HG02852 (cell line): ENCODE results near the gene XPO6.

Source experiments
- ATAC-seq: cut with Tn5 transposase; IDR thresholded peaks from one replicate; pipeline ENCODE4 v1.9.1; 2021; ENCODE audit warnings: mild to moderate bottlenecking, moderate library complexity; ENCODE audit not compliant: unreplicated experiment

The XPO6 gene

DNA sequence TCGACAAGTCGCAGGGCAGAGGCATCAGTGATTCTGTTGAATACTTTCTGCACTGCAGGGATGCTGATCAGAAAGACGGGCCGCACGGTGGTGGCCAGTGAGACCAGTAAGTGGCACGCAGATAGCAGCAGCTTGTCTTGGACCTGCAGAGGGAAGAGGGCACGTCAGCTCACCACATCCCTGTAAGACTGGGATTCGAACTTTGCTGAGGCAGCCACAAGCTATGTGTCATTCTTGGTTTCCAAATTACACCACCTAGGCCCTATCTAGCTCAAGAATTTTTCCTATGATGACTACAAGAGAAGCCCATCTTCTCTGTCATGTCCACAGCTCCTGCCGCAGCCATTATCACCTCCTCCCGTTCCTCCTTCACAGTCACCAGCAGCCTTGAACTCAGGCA, 98.9 kb downstream of the XPO6 start:
- no peak for ATAC-seq

DNA sequence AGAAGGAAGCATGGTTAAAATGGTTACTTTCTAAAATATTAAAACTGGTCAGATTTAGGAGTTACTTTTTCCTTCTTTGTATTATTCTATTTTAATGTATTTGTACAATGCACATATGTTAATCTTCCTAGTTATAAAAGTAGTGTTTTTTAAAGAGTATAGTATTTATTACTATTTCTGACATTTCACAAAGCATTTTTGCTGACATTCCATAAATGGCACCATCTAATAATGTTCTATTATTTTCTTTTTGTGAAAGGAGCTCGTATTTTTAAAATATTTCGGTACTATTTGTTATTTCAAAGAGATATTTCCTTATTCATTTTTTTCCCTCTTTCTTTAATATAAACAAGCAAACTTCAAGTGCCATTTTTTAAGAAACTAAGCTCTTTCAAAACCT, 100.8 kb downstream of the XPO6 start:
- no peak for ATAC-seq

DNA sequence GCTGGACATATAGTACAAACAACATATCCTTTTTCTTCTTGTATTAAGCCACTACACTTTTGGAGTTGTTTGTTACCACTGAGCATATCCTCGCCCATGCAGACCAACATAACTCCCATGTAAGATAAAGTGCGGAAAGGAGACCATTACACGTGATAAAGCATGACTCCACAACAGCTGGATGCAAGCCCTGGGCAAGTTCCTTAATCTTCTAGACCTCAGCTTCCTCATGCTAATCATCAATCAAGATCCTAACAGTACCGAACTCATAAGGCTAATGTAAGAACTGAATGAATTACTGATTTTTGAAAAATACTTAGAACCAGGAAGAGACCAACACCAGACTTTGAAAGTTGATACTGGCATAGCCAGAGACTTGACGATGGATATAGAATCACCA, 101.3 kb downstream of the XPO6 start:
- ATAC-seq: no peak

DNA sequence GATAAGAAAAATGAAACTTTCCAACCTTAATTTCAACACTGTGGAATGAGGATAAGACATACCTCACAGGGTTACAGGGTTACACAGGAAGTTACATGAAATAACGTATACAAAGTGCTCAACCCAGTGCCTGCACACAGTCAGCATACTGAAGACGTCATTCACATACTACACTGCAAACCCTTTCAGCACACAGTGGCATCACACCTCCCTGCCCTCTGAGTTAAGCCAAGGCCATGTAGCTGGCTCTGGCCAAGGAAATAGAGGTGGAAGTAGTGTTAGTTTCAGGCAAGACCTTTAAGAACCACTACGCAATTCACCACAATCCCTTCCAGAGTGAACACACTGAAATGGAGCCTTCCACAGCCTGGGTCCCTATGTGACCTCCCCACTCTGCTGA, 101.7 kb downstream of the XPO6 start:
- no peak for ATAC-seq

DNA sequence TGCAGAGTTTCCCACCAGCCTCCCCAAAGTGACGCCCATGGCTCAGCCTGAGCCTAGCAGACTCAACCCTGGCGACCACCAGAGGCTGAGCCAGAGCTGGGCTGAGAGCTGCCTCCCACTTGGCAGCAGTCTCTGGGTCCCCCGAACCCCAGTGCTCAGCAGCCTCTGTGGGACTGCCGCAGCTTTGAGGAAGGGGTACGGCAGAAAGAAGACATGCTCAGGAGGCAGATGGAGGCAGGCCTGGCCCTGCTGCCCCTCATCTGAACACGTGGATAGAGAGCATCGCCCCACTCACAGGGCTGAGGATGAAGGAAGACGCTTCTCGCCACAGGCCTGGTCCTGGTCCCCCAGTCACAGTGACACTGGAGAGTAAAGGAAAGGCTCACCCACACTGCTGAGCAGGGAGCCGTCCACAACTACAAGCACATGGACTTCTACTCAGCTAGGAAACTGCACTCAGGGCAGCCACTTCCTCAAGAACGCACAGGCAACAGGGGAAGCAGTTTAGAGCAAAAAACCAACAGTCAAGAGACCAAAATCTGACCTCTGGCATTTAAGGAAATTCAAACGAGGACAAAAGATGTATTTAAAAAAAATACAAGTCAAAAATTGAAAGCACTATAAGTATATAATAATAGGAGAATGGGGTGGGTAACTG, 103.0 kb downstream of the XPO6 start:
- ATAC-seq: no peak

DNA sequence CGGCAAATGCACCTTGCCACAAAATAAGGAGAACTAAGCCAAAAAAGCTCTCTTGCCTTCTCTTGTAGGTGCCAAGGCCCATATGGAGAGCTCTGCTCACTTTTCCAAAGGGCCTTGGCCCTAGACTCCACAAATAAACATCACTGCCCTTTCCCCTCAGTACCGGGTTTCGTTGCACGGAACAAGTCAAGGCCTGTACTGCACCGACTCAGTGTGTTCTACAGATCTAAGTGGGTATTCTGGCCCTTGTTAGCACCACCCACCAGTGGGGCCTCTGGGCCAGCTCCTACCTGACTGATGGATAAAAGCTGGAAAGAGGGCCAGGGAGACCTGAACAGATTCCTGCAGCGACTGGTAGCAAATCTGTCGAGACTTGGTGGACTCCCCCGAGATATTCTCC, 104.5 kb downstream of the XPO6 start:
- no peak for ATAC-seq

DNA sequence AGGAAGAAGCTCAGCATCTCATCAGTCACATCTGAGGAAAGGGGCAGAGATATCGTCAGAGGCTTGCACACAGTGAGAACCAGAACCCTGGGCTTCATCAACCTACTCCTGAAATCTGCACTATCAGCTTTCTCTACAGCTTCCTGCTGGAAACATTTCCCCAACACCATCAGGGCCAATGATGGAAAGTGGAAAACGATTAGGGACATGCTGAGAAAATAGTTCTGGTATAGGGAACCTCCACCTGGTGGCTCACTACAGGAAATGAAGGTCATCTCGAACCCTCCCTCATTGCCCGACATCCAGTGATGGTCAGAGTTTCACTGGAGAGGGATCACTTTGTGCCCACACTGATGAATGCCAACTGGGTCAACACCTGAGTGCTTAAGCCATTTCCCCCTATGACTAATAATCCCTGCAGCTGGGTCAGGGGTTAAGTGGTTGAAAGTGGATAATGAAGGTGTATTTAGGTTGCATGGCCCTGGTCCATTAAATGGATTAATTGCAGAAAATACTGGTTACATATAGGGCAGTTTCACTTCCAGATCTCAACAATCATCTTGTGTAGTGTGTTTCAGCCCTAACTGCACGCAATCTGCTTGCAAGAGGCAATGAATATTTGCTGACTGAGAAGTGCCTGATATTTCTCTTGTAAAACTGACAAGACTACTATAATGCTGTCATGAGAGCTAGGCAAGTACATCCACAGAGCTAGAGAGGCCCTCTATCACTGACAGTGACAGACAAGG, 105.1 kb downstream of the XPO6 start:
- no peak for ATAC-seq

DNA sequence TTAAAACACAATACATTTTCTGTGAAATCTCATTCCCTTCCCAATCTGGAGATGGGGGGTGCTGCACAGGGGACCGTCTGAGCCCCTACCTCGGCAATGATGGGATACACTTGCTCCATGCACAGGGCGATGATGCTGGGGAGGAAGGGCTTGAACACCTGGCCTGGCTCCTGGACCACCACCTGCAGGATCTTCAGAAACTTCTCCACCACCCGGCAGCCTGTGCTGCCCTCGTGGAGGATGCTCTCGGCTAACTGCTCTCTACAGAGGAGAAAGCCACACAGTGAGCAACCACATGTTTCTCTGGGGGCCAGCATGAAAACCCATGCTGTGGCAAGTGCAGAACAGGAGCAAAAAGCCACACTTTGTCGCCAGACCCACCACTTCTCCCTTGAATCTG, 105.8 kb downstream of the XPO6 start:
- ATAC-seq: no peak

DNA sequence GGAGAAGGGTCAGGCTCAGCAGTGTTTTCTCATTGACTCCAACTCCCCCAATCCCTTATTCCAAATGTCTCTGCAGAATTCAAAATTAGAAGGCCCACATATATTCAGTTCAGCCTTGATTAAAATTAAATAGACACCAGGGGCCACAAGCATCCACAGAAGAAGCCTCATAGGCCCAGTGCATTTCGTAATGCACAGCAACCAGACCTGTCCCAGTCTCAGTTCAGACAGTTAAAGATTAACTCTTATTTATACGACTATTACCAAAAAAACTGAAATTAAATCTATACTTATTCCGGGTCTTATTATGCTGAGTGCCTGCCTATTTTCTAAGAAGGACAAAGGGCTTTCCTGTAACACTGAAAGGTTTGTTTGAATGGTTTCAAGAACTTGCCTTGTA, 106.5 kb downstream of the XPO6 start:
- ATAC-seq: no peak

DNA sequence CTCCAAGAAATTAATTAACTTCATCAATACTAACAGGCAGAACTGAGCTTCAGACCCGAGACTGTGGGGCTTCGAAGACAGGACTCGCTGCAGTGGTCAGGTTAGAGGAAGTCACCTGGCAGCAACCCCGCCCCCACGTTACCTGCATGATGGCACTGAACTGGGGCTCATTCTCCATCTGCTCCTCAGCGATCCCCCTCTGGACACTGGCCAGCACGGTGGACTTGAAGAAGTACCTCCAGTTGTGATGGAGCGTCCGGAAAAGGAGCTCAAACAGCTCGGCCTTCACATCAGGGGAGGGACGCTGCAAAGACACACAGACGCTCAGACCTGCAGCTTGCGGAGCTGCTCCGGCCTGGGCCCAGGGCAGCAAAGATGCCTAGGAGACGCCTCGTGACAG, 107.4 kb downstream of the XPO6 start:
- ATAC-seq: no peak

DNA sequence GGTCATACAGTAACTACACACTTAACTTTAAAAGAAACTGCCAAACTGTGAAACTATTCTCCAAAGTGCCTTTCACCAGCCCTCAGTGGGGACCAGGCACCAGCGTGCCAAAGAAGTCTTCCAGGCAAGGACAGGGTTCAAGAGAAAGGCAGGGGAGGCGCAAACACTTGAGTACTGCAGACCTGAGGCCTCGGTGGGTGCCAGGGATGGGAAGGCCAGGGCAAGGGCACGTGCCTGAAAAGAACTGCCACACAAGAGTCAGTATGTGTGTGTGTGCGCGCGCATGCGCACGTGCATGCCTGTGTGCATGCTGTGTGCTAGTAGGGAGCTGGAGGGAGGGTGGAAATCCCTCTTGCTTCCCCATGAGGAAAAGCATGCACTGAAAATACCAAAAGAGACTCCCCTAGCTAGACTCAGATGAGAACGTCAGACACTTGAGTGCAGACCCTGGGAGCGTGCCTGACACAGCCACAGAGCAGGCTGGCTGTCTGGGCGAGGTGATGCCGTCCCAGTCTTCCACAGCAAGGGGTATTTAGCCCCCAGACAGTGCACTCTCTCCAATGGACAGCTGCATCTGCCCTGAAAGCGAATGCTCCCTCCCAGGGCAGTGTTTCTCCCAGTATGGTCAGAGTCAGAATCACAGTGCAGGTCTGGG, 108.1 kb downstream of the XPO6 start:
- no peak for ATAC-seq

DNA sequence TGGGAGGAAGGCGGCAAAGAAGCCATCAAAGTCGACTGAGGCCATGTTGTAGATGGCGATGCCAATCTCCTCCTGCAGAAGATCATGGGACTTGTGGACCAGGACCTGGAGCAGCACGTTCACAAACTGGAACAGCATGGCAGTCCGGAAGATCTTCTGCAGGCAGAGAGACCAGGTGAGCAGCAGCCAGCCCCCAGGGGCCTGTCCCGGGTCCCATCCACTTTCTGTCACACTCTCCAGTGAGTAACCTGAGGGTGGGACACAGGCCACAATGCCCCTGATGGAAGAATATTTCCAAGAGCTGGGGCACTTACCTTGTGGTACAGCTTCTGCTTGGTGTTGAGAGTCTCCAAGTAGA, 110.3 kb downstream of the XPO6 start:
- no peak for ATAC-seq

DNA sequence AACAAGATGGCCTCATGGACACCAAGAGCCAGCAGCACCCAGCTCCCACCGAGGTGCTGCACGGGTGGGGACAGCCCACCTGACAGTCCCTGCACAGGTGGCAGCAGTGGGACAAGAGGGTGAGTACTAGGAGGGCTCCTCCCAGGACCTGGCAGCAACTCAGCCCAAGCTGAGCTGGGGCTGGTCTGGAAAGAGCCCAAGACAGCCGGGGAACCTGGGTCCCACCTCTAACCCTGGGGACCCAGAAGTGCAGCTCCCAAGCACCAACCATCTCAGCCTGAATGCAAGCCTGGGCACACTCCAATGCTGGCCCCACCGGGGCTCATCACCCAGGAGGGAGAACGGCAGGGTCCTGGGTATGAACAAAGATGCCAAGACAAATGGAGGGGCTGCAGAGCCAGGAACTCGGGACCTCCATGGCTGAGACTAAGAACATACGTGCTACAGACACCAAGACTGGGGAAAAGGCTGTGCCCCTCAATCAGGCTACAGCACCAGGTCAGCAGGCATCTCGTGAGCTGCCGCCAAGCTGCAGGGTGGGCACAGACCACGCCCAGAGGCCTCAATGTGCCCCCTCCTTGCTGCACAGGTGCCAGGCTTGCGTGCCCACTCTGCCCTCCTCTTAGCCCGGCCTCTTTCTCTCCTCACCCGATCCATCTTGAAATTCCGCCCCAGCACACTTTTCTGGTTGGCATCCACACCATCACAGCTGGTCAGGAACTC, 110.8 kb downstream of the XPO6 start:
- ATAC-seq: no peak

DNA sequence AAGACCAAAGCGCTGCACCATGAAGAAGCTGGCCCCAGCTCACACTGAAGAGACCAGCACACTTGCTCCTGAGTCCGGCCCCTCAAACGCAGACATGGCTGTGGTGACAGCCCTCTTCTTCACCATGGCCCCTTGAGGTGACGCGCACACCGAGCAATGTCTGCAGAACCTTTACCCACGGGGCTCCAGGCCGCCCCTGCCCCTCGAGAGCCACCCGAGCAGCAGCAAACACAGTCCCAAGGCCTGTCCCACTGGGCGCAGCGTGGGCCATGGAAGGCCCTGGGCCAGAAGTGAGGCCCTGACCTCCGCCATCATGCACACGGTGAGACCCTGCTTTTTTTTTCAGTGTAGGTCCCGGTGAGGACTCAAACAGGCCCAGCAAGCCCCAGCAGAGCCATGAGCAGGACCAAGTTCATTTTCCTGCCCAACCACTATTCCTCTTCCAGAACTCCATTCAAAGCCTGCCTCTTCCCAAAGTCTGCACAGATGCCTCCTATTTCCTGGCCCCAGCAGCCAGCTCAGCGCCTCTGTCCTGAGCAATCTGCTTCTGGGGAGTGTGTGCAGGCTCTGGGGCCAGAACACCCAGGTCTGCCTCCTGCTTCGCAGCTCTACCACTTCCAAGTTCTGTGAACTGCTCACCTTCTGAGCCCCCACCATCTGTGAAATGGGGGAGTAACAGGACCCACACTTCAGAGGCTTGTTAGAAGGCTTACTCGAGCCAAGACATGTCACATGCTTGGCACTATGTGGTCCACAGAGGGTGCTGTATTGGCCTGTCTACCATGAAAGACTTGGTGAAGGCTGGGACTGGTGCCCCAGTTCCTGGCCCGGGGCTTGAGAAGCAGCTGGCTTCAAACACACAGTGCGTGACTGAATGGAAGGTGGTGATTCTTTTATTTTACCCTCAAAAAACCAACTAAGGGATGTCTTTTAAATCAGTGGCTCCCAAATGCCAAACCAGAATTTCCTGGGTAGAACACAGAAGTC, 112.5 kb downstream of the XPO6 start:
- ATAC-seq: no peak

DNA sequence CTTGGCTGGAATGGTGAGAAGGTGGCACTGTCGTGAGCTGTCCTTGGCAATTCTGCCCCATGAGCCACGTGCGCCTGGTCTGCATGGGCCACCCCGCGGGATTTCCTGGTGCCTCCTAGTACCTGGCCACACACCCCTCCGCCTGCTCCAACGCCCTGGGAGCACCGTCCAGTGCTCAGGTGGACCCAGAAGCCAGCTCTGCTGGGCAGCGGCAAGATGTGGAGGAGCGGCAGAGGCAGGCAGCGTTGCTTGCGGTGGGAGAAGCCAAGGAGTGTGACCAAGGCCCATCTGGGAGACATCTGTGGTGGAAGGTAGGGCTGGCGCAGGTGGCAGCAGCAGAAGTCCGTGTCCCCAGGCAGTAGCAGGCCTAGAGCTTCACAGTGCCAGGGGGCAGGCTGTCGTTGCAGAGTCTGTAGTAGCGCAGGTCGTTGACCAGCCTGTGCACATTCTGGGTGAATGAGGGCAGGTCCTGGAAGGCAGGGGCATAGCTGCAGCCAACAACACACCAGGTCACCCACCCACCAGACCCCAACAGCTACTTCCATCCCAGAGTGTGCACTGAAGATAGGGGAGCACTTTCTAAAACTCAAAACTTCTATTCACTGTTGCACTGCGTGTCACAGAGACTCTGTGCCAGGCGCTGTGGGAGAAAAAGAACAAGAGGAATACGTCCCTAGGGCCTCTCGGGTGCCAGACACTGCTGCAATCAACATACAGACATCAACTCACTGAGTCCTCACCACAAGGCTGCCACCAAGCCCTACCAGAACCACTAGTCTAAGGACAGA, 113.4 kb downstream of the XPO6 start:
- ATAC-seq: no peak

DNA sequence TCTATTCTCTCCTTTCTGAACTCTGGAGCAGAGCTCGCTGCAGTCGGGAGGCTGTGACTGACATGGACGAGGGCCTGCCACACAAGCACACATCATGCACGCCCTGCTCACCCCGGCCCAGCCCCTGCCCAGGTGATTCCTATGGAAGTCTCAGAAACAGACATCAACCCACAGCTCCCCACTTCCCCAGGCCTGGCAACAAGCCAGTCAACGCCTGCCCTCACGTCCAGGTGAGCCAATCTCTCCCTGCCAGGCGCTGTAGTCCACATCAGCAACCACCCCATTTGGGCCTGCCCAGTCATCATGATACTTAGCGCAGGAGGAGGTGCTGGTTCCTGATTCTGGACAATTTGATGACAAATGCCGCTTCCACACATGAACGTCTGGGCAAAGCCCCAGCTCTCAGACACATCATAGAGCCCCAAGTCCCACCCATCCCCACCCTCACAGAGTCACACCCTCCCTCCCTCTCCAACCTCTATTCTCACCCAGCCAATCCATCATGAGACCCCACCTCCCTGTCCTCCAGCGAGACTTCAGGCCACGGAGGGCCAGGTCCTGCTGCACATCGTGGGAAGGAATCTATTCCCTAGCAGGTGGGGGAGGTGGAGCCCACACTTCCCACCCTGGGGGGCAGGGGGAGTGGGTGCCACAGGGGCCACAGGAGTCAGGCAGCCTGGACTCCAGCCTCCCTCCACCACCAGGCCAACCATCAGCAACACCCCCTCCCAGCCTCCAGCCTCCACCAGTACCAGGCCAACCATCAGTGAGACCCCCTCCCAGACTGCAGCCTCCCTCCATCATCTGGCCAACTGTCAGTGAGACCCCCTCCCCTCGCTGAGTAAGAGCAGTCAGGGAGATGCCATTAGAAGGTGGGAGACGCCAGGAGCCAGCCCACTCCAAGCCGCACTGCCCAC, 114.5 kb downstream of the XPO6 start:
- ATAC-seq: no peak

DNA sequence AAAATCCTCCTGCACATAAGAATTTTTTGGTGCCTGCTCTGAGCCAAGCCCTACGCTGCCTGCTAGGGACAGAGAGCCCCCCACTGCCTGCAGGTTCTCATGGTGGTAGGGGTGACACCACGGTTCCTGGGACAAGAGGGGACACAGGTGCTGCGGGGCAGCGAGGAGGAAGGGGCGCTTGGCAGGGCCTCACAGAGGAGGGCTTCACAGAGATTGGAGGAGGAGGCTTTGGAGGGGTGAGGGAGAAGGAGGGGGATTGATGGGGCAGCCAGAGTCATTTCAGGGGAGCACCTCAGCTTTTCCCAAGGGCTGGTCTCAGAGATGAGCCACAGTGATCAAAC, 118.4 kb downstream of the XPO6 start:
- no peak for ATAC-seq

DNA sequence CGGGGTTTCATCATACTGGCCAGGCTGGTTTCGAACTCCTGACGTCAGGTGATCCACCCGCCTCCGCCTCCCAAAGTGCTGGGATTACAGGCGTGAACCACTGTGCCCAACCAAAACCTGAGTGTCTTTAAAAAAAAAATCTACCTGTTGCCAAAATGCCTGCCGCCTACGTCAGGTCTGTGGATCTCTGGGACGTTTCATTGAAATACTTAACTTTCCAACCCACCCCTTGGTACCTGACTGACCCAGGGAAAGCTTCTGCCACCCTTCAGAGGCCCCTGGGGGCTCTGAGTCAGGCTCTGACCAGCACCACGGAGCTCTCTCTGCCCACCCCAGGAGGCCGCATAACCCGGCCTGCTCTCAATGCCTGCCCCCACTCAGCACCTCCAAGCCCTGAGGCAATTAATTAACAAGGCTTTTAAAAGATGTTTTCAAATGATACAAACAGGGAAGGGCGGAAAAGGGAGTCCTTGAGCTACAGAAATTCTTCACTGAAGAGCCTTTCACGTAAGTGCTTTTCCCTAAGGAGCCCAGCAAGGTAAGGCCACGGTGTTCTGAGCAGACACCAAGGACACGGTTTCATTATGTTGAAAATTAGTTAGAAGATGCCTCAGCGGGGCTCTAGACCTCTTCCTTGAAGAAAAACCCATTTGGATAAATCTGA, 118.9 kb downstream of the XPO6 start:
- no peak for ATAC-seq
